GM03348 (cell line): ENCODE results near the gene POLDIP3.

Source experiments
- DNase-seq: peaks from one replicate; pipeline ENCODE4 v3.0.0; 2012; ENCODE audit warnings: low spot score

POLDIP3 gene

GRCh38 chr22:42641801-42642413 lies 27.2 kb upstream of the POLDIP3 start:
- DNase-seq = no peak

- DNase-seq = no peak
Measured at GRCh38 chr22:42639541-42640241, 25.0 kb upstream of the POLDIP3 start.

- DNase-seq = no peak
Measured at GRCh38 chr22:42637555-42637954, 22.9 kb upstream of the POLDIP3 start.

- no peak for DNase-seq
Measured at GRCh38 chr22:42636506-42636905, 21.8 kb upstream of the POLDIP3 start.

- DNase-seq = peak; percentile 93
Measured at GRCh38 chr22:42635531-42635930, 20.8 kb upstream of the POLDIP3 start.

GRCh38 chr22:42633013-42633412 lies 18.3 kb upstream of the POLDIP3 start:
- no peak for DNase-seq

- peak; percentile 22 for DNase-seq
Measured at GRCh38 chr22:42632096-42632495, 17.4 kb upstream of the POLDIP3 start.

GRCh38 chr22:42630901-42631602 lies 16.4 kb upstream of the POLDIP3 start:
- DNase-seq = no peak

- no peak for DNase-seq
Measured at GRCh38 chr22:42630211-42630610, 15.5 kb upstream of the POLDIP3 start.

- no peak for DNase-seq
Measured at GRCh38 chr22:42627981-42628380, 13.3 kb upstream of the POLDIP3 start.

- no peak for DNase-seq
Measured at GRCh38 chr22:42626951-42627625, 12.4 kb upstream of the POLDIP3 start.

GRCh38 chr22:42626431-42626830 lies 11.7 kb upstream of the POLDIP3 start:
- DNase-seq = no peak

- DNase-seq = no peak
Measured at GRCh38 chr22:42625416-42625815, 10.7 kb upstream of the POLDIP3 start.

GRCh38 chr22:42624551-42625106 lies 9.9 kb upstream of the POLDIP3 start:
- no peak for DNase-seq

GRCh38 chr22:42623756-42624441 lies 9.2 kb upstream of the POLDIP3 start:
- DNase-seq = no peak

- no peak for DNase-seq
Measured at GRCh38 chr22:42623301-42623751, 8.6 kb upstream of the POLDIP3 start.

- no peak for DNase-seq
Measured at GRCh38 chr22:42622061-42622710, 7.5 kb upstream of the POLDIP3 start.

GRCh38 chr22:42621505-42622002 lies 6.9 kb upstream of the POLDIP3 start:
- DNase-seq = peak; percentile 90

GRCh38 chr22:42620084-42620483 lies 5.4 kb upstream of the POLDIP3 start:
- no peak for DNase-seq

GRCh38 chr22:42619261-42620063 lies 4.8 kb upstream of the POLDIP3 start:
- DNase-seq = no peak
